Stimulated activated CD8-positive, alpha-beta memory T cell treated with anti-CD3 and anti-CD28 coated beads, Interleukin-7, amount 100 ng/mL, for 1 hour (primary cell): ENCODE data around the gene PPP1R7.

ENCODE experiments used
- DNase-seq, 2 donors: peaks; one replicate each; pipeline ENCODE4 v3.0.0-alpha.2; 2020; ENCODE audit warnings: low read depth in 2 of 2

Gene PPP1R7

DNA sequence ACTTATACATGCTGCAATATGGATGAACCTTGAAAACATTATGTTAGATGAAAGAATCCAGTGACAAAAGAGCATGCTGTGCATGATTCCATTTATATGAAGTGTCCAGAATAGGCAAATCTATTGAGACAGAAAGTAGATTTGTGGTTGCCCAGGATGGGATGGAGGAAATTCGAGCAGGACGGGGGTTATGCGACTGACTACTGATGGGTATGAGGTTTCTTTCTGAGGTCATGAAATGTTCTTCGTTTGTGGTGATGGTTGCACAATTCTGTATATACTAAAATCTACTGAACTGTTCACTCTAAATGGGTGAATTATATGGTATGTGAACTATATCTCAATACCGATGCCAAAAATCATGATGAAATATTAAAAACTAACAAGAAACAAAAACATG lies 29.3 kb upstream of the PPP1R7 start:
- DNase-seq = no peak

DNA sequence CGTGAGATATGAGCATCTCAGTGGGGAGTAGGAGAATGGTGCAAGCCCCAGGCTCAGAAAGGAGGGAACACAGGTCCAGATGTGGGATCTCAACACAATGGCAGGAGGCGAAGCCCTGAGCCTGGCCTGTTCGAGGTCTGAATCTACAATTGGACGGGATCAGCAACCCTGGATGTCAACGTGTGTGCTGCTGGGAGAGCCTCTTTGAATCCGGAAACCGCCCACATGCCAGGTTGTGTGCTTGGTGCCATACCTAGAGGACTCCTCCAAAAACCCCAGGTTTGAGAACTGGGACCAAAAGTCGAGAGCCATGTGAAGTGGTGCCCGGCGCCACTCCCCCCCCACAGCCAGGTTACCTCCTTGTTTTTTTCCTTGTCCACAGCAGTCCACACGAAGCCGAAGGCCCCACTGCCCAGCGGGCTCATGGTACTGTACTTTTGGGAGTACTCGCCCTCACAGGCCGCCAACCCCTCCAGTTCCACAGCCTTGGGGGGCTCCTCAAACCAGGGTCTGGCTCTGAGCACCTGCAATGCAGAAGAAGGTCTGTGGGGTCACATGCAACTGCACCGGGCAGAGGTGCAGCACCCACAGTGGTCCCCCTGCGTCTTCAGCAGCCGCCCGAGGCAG lies 27.8 kb upstream of the PPP1R7 start:
- no peak for DNase-seq

GRCh38 chr2:241123816-241124536 lies 26.3 kb upstream of the PPP1R7 start:
- DNase-seq = no peak

DNA sequence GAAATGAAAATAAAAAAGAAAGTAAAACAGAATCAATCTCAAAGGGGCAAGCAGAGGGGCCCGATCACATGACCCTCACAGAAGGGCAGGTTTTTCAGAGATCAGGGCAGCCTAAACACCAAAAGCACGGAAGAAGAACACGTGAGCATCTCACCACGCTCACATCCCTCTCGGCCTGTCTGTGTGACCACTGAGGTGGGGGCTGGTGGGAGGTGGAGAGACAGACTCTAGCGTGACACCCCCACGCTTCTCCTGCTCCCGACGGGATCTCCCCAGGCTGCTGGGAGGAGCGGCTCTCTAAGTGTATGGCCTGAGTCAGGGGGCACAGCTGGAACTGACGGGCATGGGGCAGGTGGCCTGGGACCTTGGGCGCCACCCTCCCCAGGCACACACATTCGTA lies 24.6 kb upstream of the PPP1R7 start:
- DNase-seq = no peak

- DNase-seq = no peak
These were observed 24.1 kb upstream of the PPP1R7 start for GRCh38 chr2:241126201-241126611.

GRCh38 chr2:241126771-241127202 lies 23.5 kb upstream of the PPP1R7 start:
- DNase-seq = no peak

DNA sequence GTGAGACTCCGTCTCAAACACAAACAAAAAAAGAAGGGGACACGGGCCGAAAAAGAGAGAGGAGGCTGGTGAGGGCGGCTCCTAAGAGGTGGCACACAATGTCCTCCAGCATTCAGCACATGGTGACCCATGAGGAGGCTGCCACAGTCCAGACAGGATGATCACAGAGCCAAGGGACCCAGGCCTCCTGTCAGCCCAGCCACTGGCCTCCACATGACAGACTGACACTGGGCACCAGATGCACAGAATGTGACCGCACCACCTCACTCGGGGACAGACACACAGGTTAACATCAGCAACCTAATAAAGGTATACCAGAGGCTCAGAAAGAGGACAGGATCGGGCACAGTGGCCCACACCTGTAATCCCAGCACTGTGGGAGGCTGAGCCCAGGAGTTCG lies 22.0 kb upstream of the PPP1R7 start:
- no peak for DNase-seq

- no peak for DNase-seq
These were observed 21.0 kb upstream of the PPP1R7 start for GRCh38 chr2:241129086-241129871.

DNA sequence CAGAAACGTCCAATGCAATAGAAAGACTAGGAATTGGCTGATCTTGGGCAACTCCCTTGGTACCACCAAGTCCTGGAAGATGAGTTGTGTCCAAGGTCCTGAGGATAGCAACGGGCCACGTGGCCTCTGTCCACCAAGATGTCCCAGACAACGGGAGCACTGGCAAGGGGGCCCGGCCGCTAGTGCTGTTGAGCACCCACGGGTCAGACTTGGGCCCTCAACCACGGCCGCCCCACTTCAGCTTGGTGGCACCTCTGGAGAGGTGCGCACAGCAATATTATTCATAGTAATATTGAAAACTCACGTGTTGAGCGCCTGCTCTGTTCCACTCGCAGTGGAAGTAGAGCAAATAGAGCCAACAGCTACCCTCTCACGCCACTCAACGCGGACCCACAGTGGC lies 20.0 kb upstream of the PPP1R7 start:
- DNase-seq = no peak

DNA sequence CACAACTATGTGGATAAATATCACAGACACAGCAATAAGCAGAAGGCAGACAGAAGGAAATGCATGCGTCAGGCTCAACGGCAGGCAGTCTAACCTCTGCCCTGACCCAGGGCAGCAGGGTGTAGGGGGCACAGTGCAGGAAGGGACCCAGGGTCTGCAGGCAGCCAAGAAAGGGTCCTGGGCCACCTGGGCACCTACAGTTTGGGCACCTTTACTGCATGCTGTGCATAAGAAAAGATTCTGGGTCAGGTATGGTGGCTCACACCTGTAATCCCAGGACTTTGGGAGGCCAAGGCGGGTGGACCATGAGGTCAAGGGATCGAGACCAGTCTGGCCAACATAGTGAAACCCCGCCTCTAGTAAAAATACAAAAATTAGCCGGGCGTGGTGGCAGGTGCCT lies 18.7 kb upstream of the PPP1R7 start:
- DNase-seq = no peak

DNA sequence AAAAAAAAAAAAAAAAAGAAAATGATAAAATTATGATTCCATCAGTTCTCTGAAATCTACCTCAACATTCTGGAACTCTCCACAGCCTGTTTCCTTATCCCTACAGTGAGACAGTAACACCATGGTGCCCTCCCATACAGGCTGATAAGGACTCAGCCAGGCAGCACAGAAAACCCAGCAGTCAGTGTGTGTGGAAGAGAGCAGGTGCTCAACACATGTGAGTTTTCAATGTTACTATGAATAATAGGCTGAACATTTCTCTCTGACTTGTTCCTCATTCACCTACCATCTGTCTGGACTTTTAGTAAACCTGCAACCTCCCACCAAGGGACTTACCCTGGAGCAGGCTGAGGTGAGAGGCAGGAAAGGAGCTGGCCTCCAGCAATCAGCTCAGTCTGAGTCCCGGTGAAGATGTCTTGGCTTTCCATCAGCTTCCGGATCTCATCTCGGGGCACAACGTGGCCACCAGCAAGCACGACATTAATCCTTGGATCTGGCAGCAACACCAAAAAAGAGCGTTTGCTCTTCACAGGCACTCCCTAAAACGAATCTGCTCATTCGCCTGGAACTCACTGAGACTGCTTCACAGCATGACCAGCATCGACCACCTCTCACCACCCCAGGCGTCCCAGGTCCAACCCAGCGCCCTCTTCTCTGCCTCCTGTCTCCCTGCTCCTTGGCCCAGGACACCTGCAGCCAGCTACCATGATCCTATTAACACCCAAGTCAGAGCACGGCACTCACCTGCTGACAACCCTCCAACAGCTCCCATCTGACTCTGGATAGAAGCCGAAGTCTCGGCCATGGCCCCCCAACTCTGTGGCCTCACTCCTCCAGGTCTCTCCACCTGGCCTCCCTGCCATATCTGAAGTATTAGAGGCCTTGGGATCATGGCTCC lies 17.5 kb upstream of the PPP1R7 start:
- no peak for DNase-seq

GRCh38 chr2:241133436-241133820 lies 16.8 kb upstream of the PPP1R7 start:
- DNase-seq = no peak

DNA sequence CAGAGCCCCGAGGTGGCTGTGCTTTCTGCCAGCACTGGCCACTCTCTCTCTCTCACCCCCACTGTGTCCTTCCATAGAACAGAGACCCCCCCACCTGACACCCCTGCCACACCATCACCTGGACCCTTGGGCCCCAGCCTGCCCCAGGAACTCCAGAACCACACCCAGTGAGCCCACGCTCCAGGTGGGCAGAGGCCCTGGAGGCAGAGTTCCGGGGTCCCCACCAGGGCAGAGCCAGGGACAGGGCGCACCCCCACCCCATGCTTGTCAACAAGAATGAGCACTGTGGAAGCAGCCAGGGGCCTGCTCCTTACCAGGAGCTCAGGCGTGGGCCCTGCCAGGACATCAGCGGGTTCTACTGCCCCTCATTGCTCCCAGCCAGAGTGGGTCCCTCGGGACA lies 15.6 kb upstream of the PPP1R7 start:
- DNase-seq = no peak

DNA sequence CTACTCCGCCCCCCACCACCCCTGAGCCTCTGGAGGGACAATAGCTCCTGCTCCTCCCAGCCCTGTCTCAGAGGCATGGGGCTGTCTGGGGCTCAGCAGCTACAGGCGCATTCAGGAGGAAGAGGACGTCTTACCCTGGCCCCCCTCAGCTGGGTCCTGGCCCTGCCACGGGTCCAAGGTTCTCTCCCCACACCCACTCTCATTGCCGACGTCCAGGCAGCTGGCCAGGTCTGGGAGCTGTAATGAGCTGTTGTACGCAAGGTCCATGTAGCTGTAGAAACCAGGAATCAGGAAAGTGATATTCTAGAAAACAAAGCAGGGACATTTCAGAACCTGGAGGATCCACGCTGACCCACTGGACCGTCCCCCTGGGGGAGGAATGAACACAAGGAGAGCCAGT lies 14.5 kb upstream of the PPP1R7 start:
- no peak for DNase-seq

- DNase-seq = no peak
These were observed 14.1 kb upstream of the PPP1R7 start for GRCh38 chr2:241136191-241136590.

DNA sequence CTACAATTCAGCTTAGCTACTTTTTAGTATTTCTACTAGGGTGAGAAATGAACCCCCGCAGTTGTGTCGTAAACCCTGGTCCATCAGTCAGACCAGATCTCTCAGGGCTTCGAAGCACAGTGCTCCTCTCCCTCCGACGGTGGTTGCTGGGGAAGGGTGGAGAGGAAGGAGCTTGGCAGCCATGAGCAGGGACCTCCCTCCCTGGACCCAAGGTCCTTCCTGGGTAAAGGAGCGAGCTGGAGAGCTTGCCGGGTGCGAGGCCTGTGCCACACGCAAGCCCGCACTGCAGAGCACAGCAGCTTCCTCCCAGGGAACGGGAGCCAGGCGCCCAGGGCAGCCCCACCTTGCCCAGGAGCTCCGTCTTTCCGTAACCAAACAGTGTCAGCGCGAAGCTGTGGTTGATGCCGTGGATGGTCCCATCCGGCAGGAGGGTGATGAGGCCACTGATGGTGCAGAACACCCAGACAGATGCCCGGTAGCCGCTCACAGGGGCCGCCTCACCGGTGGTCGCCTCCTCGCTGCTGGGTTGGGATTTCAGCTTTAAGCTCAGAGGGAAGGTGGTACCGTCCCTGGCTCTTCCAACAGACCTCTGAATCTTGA lies 13.5 kb upstream of the PPP1R7 start:
- no peak for DNase-seq

DNA sequence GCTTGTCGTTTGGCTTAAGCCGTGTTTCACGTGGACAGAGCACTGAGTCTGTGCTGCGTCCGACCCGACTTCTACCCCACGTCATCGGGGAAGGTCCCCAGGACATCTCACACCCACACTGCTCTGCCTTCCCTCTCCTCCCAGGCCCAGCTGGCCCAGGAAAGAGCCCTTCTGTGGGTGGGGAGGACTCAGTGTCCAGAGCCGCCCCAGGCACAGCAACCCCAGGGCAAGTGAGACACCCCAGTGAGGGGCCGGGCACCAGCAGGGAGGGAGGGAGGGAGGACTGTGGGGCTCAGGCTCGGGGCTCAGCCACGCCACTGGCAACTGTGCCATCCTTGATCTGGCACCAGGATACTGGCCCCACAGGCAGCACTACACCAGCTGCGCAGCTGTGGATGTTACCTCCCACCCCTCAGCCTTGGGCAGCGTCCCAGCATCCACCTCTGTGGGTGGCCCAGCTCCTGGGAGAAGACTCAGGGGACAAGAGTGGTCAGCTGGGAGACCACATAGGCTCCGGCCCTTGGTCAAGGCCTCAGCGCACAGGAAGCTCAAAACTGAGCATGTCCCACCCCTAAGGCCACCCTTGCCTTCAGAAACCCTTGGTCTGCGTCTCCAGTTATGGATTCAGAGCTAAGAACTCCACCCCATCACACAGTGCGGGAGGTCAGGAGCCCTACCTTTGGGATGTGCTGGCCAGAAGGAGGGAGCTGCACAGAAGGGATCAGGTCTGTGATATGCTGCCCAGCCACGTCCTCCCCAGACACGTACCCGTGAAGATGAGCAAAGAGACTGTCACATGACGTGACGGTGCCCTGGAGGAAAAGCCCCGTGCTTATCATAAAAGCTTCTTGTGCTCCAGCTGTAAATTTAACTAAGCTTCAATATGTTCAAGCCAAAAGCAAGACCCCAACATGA lies 12.7 kb upstream of the PPP1R7 start:
- DNase-seq = no peak

- no peak for DNase-seq
These were observed 11.8 kb upstream of the PPP1R7 start for GRCh38 chr2:241138471-241138870.

- no peak for DNase-seq
These were observed 10.5 kb upstream of the PPP1R7 start for GRCh38 chr2:241139531-241140444.
